ENCODE results near the gene TLE3.

Gene TLE3

GRCh38 chr15:70088887-70089691 lies 8.6 kb downstream of the TLE3 start:
- FAIRE-seq (no peak), DNase-seq (ENCODE audit: insufficient read length, low spot score) (no peak)
- no peak for TF ChIP-seq CTCF (IDR thresholded peaks at IDR 0.05; ENCODE audit: insufficient read depth, missing control alignments)

GRCh38 chr15:70088455-70088854 lies 9.3 kb downstream of the TLE3 start:
- TF ChIP-seq CTCF (IDR thresholded peaks at IDR 0.05; ENCODE audit: insufficient read depth, missing control alignments), result no peak
- DNase-seq (ENCODE audit: insufficient read length, low spot score) (no peak), FAIRE-seq (no peak)

- TF ChIP-seq CTCF (IDR thresholded peaks at IDR 0.05; ENCODE audit: insufficient read depth, missing control alignments), result no peak
- DNase-seq (ENCODE audit: insufficient read length, low spot score) (no peak), FAIRE-seq (no peak)
Measured at GRCh38 chr15:70087708-70088352, 9.9 kb downstream of the TLE3 start.

GRCh38 chr15:70086636-70087035 lies 11.1 kb downstream of the TLE3 start:
- DNase-seq (ENCODE audit: insufficient read length, low spot score) (no peak), FAIRE-seq (no peak)
- no peak for TF ChIP-seq CTCF (IDR thresholded peaks at IDR 0.05; ENCODE audit: insufficient read depth, missing control alignments)

- FAIRE-seq (no peak), DNase-seq (ENCODE audit: insufficient read length, low spot score) (no peak)
- TF ChIP-seq CTCF (IDR thresholded peaks at IDR 0.05; ENCODE audit: insufficient read depth, missing control alignments), result no peak
Measured at GRCh38 chr15:70084461-70084860, 13.3 kb downstream of the TLE3 start.

- DNase-seq (ENCODE audit: insufficient read length, low spot score) (no peak), FAIRE-seq (no peak)
- no peak for TF ChIP-seq CTCF (IDR thresholded peaks at IDR 0.05; ENCODE audit: insufficient read depth, missing control alignments)
Measured at GRCh38 chr15:70083946-70084345, 13.8 kb downstream of the TLE3 start.

- DNase-seq (ENCODE audit: insufficient read length, low spot score), result no peak
Measured at GRCh38 chr15:70083418-70083817, 14.3 kb downstream of the TLE3 start.

More at GRCh38 chr15:70083418-70083817, 14.3 kb downstream of the TLE3 start:
- no peak for TF ChIP-seq CTCF (IDR thresholded peaks at IDR 0.05; ENCODE audit: insufficient read depth, missing control alignments)
- FAIRE-seq, result no peak
